ENCODE data around the gene CFLAR. TPM values are rescaled to one million over a fixed set of nuclear protein-coding genes. Genes with fewer than 3 reads are reported as not detected.

The CFLAR gene
- polyA plus RNA-seq, 1 of the 3 experiments (the other 2 are of a cell fraction): 23.7 TPM

- Histone ChIP-seq H3K9ac (0 out of 2 replicates have a peak overlapping the region, but pooled peaks have one; percentile 88), H3K27me3 (ENCODE audit: insufficient read depth) (no peaks in the 10 kb centered on the region), H3K4me2 (no peak overlapping the region), H3K9me3 (no peaks in the 10 kb centered on the region), H3K27ac (ENCODE audit: low read depth in 2 of 2, low read length in 1 of 2) (peak overlapping the region in 1 of 2 experiments; percentile 100; a peak in 3 of 4 replicates), H2AFZ (ENCODE audit: low read depth) (no peak overlapping the region), H3F3A (replicated peaks; ENCODE audit: insufficient read depth) (peaks cover 52% of the 10 kb centered on the region), H4K20me1 (ENCODE audit: insufficient read depth) (no peaks in the 10 kb centered on the region), H3K79me2 (ENCODE audit: insufficient read depth) (peaks cover 48% of the 10 kb centered on the region; the same call in 1 of the 2 replicates), H3K9me2 (no peaks in the 10 kb centered on the region), H3K4me3 (ENCODE audit: low read depth in 2 of 2, low read length in 1 of 2) (no peak overlapping the region), H3K36me3 (replicated peaks in 1 of 2; ENCODE audit: control insufficient read depth in 1 of 2, insufficient read depth in 2 of 2, low read length in 1 of 2) (peaks cover 0 to 39% of the 10 kb centered on the region in 2 experiments), H3K4me1 (ENCODE audit: control insufficient read depth in 1 of 2, insufficient read depth in 2 of 2, low read depth in 1 of 2, low read length in 1 of 2) (peaks cover 5 to 45% of the 10 kb centered on the region in 2 experiments)
- ChIA-PET POLR2A (no interaction called here), CTCF (interaction anchor here (0.5 to 2.8 kb wide), 2 partner anchors 24 to 228 kb away, joined by 3 to 9 read pairs; no protein-coding TSS in a partner anchor)
- DNase-seq: no peak
- WGBS (ENCODE audit: low lambda C conversion rate): 97% methylated on average over 6 of the region's 6 CpGs
- TF ChIP-seq FOSL2 (IDR thresholded peaks at IDR 0.05; ENCODE audit: borderline replicate concordance, low read depth) (no peak), USF1 (IDR thresholded peaks at IDR 0.05; ENCODE audit: borderline replicate concordance, low read depth) (no peak), RXRA (IDR thresholded peaks at IDR 0.05; ENCODE audit: borderline replicate concordance, low read depth) (no peak), NRF1 (IDR thresholded peaks at IDR 0.05; ENCODE audit: low read depth, low read length) (no peak), RFX5 (IDR thresholded peaks at IDR 0.05; ENCODE audit: low read length) (no peak), REST (IDR thresholded peaks at IDR 0.05; ENCODE audit: low read depth, low read length) (no peak), TEAD4 (IDR thresholded peaks at IDR 0.05; ENCODE audit: borderline replicate concordance, insufficient read depth) (no peak), GABPA (IDR thresholded peaks at IDR 0.05; ENCODE audit: low read depth) (no peak), EP300 (IDR thresholded peaks at IDR 0.05; ENCODE audit: borderline replicate concordance in 1 of 2, low read depth in 1 of 2, low read length in 1 of 2) (no peak), USF2 (IDR thresholded peaks at IDR 0.05; ENCODE audit: borderline replicate concordance, low read depth, low read length) (no peak)
Measured at GRCh38 chr2:201152999-201153815, 37.2 kb downstream of the CFLAR start.

All from SK-N-SH (cell line).